Cardiac muscle cell (in vitro differentiated cells and primary cell): ENCODE results near the gene RALGAPA1. TPM values are rescaled to one million over a fixed set of nuclear protein-coding genes. Genes with fewer than 3 reads are reported as not detected.

ENCODE experiments used
- DNase-seq, 2 donors: peaks; one replicate each; pipeline versions ENCODE4 v3.0.0 to v3.0.0-alpha.2; 2010 to 2017; ENCODE audit warnings: low read depth in 1 of 2, low spot score in 1 of 2
- H3K27ac ChIP-seq: fragments of 200-600 bp; sonication (generic); 2 replicates; pipeline ENCODE4 v1.5.1; 2016
- H3K27me3 ChIP-seq: fragments of 200-600 bp; sonication (generic); 2 replicates; pipeline ENCODE4 v1.6.0; 2016; ENCODE audit warnings: control low read depth
- H3K36me3 ChIP-seq: fragments of 200-600 bp; sonication (generic); 2 replicates; pipeline ENCODE4 v1.5.1; 2016; ENCODE audit warnings: control low read depth
- H3K4me1 ChIP-seq: fragments of 200-600 bp; sonication (generic); 2 replicates; pipeline ENCODE4 v1.8.1; 2017; ENCODE audit warnings: low read depth, mild to moderate bottlenecking, mixed run types
- H3K4me3 ChIP-seq: fragments of 200-600 bp; sonication (generic); 2 replicates; pipeline ENCODE4 v1.5.1; 2016; ENCODE audit warnings: mild to moderate bottlenecking
- H3K9me3 ChIP-seq: fragments of 200-600 bp; sonication (generic); 2 replicates; pipeline ENCODE4 v1.5.1; 2017; ENCODE audit warnings: low read depth, mild to moderate bottlenecking, control low read depth
- CTCF ChIP-seq: IDR thresholded peaks from 2 replicates; pipeline ENCODE4 v1.5.1; 2012; ENCODE audit warnings: low read depth, mild to moderate bottlenecking, low read length
- polyA plus RNA-seq: library from polyadenylated mRNA; unstranded; fragments of >200 nt; fragmentation: Nextera tagmentation; extraction: Ambion mirVana; gene quantifications from 2 replicates; pipeline ENCODE4 v1.2.1, GENCODE V29; 2016
- total RNA-seq: library from RNA; depleted of rRNA; stranded (reverse); fragments of >200 nt; gene quantifications from 2 replicates; pipeline ENCODE4 v1.2.3, GENCODE V29; 2016

RALGAPA1 gene
- total and polyA plus RNA-seq, 2 experiments from 2014 or later, result 28.1 to 31.5 TPM

- Histone ChIP-seq H3K4me1 (no peaks in the 10 kb centered on the region), H3K27ac (no peak overlapping the region), H3K4me3 (no peak overlapping the region), H3K27me3 (no peaks in the 10 kb centered on the region), H3K9me3 (no peaks in the 10 kb centered on the region), H3K36me3 (no peaks in the 10 kb centered on the region)
- TF ChIP-seq CTCF, result no peak
- DNase-seq, result no peak
Measured at GRCh38 chr14:35499180-35499579, 309.9 kb downstream of the RALGAPA1 start.

GRCh38 chr14:35495278-35495677 is 313.8 kb downstream of the RALGAPA1 start:
- Histone ChIP-seq H3K9me3 (no peaks in the 10 kb centered on the region), H3K4me1 (no peaks in the 10 kb centered on the region), H3K36me3 (no peaks in the 10 kb centered on the region), H3K4me3 (no peak overlapping the region), H3K27ac (no peak overlapping the region), H3K27me3 (no peaks in the 10 kb centered on the region)
- DNase-seq, result no peak
- TF ChIP-seq CTCF, result no peak

DNA sequence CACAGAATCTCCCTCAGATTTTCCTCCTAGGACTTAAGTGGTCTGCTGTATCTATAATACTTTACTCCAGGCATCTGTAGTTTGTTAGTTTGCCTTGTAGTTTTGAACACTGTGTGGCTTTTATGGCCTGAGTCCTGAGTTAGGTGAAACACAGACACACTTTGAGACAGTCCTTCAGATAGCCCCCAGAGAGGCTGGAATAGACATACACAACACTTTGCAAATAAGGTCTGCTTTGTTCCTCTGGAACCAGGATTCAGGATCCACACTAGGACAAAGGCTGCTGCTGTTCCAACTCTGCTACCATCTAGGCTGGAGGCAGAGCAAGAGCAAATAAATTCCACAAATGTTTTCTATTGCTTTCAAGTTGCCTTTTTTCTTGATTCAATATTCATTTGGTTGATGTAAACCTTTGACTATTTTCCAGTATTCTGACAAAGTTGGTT is 316.5 kb downstream of the RALGAPA1 start:
- Histone ChIP-seq H3K36me3 (no peaks in the 10 kb centered on the region), H3K27ac (no peak overlapping the region), H3K4me1 (no peaks in the 10 kb centered on the region), H3K27me3 (no peaks in the 10 kb centered on the region), H3K4me3 (no peak overlapping the region), H3K9me3 (no peaks in the 10 kb centered on the region)
- TF ChIP-seq CTCF, result no peak
- no peak for DNase-seq

Other genes starting within 250 kb of the RALGAPA1 start
- 7.0 and 8.2 TPM in 2 replicates for gene BRMS1L, start 17.0 kb upstream of the RALGAPA1 start, total RNA-seq
- gene BRMS1L, start 17.0 kb upstream of the RALGAPA1 start, polyA plus RNA-seq, result 18.4 and 18.5 TPM in 2 replicates